ENCODE results near the gene GFM2. TPM values are rescaled to one million over a fixed set of nuclear protein-coding genes. Genes with fewer than 3 reads are reported as not detected.

Gene GFM2
- total and polyA plus RNA-seq, 2 of the 13 experiments (the other 11 are each of a cell fraction or from before 2014, with no cell fraction given): 22.0 to 41.6 TPM

DNA sequence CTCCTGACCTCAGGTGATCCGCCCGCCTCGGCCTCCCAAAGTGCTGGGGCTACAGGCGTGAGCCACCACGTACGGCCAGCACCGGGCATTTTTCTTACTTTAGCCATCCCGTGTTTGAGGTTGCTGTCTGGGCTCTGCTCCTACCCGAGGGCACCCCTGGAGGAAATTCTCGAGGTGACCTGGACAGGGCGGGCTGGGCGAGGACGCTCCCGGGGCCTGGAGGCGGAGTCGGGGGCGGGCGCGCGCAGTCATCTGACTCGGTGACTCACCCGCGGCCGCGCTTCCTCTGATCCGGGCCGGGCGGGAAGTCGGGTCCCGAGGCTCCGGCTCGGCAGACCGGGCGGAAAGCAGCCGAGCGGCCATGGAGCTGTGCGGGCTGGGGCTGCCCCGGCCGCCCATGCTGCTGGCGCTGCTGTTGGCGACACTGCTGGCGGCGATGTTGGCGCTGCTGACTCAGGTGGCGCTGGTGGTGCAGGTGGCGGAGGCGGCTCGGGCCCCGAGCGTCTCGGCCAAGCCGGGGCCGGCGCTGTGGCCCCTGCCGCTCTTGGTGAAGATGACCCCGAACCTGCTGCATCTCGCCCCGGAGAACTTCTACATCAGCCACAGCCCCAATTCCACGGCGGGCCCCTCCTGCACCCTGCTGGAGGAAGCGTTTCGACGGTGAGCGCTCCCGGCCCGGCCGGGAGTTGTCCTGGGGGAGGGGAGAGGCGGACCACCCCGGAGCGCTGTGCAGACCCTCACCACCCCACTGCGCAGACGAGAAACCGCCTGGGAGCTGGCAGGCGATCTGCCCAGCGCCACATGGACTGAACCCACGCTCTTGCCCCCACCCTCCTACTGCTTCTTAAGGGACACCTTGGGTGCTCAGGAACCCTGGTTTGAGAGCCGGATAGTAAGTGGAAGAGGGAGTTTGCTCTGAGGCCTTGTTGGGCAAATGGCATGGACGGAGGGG is 81.7 kb downstream of the GFM2 start, which contains the start of gene HEXB (continued):
- TF ChIP-seq AGO1 (IDR thresholded peaks at IDR 0.05; ENCODE audit: low read depth, low read length, poor library complexity, severe bottlenecking): no peak
- peak; percentile 78; the same call in 1 of the 2 replicates for TF ChIP-seq ZNF816 (CRISPR knock-in tag; IDR thresholded peaks at IDR 0.05; ENCODE audit: borderline replicate concordance)
- no peak; the same call in 1 of the 2 replicates for TF ChIP-seq PRMT3 (CRISPR knock-in tag; IDR thresholded peaks at IDR 0.05; ENCODE audit: borderline replicate concordance, low read depth)
- TF ChIP-seq ZNF235 (CRISPR knock-in tag; IDR thresholded peaks at IDR 0.05; ENCODE audit: borderline replicate concordance): no peak; the same call in 1 of the 2 replicates
- TF ChIP-seq GATAD1 (CRISPR knock-in tag; IDR thresholded peaks at IDR 0.05): no peak
- TF ChIP-seq FOXA1 (IDR thresholded peaks at IDR 0.05): no peak
- no peak for TF ChIP-seq FOXA1 (CRISPR knock-in tag; IDR thresholded peaks at IDR 0.05)
- no peak; the same call in 1 of the 2 replicates for TF ChIP-seq ELF1 (CRISPR knock-in tag; IDR thresholded peaks at IDR 0.05)
- TF ChIP-seq, protein P1, sequence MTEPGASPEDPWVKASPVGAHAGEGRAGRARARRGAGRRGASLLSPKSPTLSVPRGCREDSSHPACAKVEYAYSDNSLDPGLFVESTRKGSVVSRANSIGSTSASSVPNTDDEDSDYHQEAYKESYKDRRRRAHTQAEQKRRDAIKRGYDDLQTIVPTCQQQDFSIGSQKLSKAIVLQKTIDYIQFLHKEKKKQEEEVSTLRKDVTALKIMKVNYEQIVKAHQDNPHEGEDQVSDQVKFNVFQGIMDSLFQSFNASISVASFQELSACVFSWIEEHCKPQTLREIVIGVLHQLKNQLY (CRISPR knock-in tag; IDR thresholded peaks at IDR 0.05): no peak
- TF ChIP-seq SRSF1 (optimal IDR thresholded peaks at IDR 0.05; ENCODE audit: low read depth, low read length): no peak
- no peak for TF ChIP-seq ZNF563 (CRISPR knock-in tag; IDR thresholded peaks at IDR 0.05)
- TF ChIP-seq TEAD2 (CRISPR knock-in tag; IDR thresholded peaks at IDR 0.05): no peak
- no peak for TF ChIP-seq ZBTB8A (CRISPR knock-in tag; IDR thresholded peaks at IDR 0.05; ENCODE audit: borderline replicate concordance, low read depth)
- 0 out of 2 replicates have a peak, but pooled peaks have one; percentile 25 for TF ChIP-seq RXRB (CRISPR knock-in tag; IDR thresholded peaks at IDR 0.05; ENCODE audit: borderline replicate concordance)
- no peak for TF ChIP-seq ZBTB1 (CRISPR knock-in tag; IDR thresholded peaks at IDR 0.05; ENCODE audit: borderline replicate concordance)
- TF ChIP-seq, protein P2, sequence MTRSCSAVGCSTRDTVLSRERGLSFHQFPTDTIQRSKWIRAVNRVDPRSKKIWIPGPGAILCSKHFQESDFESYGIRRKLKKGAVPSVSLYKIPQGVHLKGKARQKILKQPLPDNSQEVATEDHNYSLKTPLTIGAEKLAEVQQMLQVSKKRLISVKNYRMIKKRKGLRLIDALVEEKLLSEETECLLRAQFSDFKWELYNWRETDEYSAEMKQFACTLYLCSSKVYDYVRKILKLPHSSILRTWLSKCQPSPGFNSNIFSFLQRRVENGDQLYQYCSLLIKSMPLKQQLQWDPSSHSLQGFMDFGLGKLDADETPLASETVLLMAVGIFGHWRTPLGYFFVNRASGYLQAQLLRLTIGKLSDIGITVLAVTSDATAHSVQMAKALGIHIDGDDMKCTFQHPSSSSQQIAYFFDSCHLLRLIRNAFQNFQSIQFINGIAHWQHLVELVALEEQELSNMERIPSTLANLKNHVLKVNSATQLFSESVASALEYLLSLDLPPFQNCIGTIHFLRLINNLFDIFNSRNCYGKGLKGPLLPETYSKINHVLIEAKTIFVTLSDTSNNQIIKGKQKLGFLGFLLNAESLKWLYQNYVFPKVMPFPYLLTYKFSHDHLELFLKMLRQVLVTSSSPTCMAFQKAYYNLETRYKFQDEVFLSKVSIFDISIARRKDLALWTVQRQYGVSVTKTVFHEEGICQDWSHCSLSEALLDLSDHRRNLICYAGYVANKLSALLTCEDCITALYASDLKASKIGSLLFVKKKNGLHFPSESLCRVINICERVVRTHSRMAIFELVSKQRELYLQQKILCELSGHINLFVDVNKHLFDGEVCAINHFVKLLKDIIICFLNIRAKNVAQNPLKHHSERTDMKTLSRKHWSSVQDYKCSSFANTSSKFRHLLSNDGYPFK (CRISPR knock-in tag; IDR thresholded peaks at IDR 0.05; ENCODE audit: borderline replicate concordance): peak; percentile 38; the same call in 1 of the 2 replicates
- TF ChIP-seq ZNF790 (CRISPR knock-in tag; IDR thresholded peaks at IDR 0.05; ENCODE audit: borderline replicate concordance): no peak
- TF ChIP-seq HMG20A (CRISPR knock-in tag; IDR thresholded peaks at IDR 0.05; ENCODE audit: borderline replicate concordance): no peak
- TF ChIP-seq ZNF17 (CRISPR knock-in tag; IDR thresholded peaks at IDR 0.05): no peak
- no peak for TF ChIP-seq NFE2L2 (IDR thresholded peaks at IDR 0.05; ENCODE audit: low read length)
- peak; percentile 40; the same call in 1 of the 2 replicates for TF ChIP-seq NFKB2 (CRISPR knock-in tag; IDR thresholded peaks at IDR 0.05; ENCODE audit: borderline replicate concordance)
- TF ChIP-seq, protein P3, sequence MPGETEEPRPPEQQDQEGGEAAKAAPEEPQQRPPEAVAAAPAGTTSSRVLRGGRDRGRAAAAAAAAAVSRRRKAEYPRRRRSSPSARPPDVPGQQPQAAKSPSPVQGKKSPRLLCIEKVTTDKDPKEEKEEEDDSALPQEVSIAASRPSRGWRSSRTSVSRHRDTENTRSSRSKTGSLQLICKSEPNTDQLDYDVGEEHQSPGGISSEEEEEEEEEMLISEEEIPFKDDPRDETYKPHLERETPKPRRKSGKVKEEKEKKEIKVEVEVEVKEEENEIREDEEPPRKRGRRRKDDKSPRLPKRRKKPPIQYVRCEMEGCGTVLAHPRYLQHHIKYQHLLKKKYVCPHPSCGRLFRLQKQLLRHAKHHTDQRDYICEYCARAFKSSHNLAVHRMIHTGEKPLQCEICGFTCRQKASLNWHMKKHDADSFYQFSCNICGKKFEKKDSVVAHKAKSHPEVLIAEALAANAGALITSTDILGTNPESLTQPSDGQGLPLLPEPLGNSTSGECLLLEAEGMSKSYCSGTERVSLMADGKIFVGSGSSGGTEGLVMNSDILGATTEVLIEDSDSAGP (CRISPR knock-in tag; IDR thresholded peaks at IDR 0.05; ENCODE audit: borderline replicate concordance): peak; percentile 60; the same call in 1 of the 2 replicates
- no peak for TF ChIP-seq ELF4 (CRISPR knock-in tag; IDR thresholded peaks at IDR 0.05; ENCODE audit: borderline replicate concordance)
- TF ChIP-seq NR2F6 (IDR thresholded peaks at IDR 0.05): no peak
- TF ChIP-seq NR2F6 (CRISPR knock-in tag; IDR thresholded peaks at IDR 0.05): no peak
